ENCODE data around the gene RRP15. TPM values are rescaled to one million over a fixed set of nuclear protein-coding genes. Genes with fewer than 3 reads are reported as not detected.

RRP15 gene
- total RNA-seq, 4 donors from 2014 or later: 13.1 to 27.4 (median 18.8) TPM

DNA sequence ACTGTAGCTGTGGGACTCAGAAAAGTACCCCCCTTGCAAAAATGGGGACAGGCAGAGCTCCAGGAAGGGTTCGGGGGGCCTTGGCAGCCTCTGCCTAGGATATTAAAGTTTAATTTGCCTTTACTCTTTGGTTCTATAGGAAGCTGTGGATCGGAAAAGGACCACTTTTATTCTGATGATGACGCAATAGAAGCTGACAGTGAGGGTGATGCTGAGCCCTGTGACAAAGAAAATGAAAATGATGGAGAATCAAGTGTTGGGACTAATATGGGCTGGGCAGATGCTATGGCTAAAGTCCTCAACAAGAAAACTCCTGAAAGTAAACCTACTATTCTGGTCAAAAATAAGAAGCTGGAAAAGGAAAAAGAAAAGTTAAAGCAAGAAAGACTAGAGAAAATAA is 17.1 kb downstream of the RRP15 start:
- DNase-seq (no peak), ATAC-seq (no peak)
- in situ Hi-C loops (cut with MboI; ENCODE audit: low sequenced_read_pairs in 4 of 4) (no loop called here), intact Hi-C loops (cut with DNase I; ENCODE audit: low total_unique reads) (no loop called here)
- H3K9me3 ChIP-seq: no peaks in the 10 kb centered on the region
- TF ChIP-seq, protein P1, sequence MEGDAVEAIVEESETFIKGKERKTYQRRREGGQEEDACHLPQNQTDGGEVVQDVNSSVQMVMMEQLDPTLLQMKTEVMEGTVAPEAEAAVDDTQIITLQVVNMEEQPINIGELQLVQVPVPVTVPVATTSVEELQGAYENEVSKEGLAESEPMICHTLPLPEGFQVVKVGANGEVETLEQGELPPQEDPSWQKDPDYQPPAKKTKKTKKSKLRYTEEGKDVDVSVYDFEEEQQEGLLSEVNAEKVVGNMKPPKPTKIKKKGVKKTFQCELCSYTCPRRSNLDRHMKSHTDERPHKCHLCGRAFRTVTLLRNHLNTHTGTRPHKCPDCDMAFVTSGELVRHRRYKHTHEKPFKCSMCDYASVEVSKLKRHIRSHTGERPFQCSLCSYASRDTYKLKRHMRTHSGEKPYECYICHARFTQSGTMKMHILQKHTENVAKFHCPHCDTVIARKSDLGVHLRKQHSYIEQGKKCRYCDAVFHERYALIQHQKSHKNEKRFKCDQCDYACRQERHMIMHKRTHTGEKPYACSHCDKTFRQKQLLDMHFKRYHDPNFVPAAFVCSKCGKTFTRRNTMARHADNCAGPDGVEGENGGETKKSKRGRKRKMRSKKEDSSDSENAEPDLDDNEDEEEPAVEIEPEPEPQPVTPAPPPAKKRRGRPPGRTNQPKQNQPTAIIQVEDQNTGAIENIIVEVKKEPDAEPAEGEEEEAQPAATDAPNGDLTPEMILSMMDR (IDR thresholded peaks at IDR 0.05 in 4 of 5, conservative IDR thresholded peaks at IDR 0.05 in 1 of 5): no peak
- no peak for TF ChIP-seq POLR2A (IDR thresholded peaks at IDR 0.05)
- no peaks in the 10 kb centered on the region for H3K27me3 ChIP-seq
- H3K36me3 ChIP-seq: peaks cover 0 to 7% of the 10 kb centered on the region in 2 donors
- H3K27ac ChIP-seq: no peak overlapping the region
- H3K4me3 ChIP-seq: no peak overlapping the region
- H3K4me1 ChIP-seq: peaks cover 3 to 13% of the 10 kb centered on the region in 2 donors

DNA sequence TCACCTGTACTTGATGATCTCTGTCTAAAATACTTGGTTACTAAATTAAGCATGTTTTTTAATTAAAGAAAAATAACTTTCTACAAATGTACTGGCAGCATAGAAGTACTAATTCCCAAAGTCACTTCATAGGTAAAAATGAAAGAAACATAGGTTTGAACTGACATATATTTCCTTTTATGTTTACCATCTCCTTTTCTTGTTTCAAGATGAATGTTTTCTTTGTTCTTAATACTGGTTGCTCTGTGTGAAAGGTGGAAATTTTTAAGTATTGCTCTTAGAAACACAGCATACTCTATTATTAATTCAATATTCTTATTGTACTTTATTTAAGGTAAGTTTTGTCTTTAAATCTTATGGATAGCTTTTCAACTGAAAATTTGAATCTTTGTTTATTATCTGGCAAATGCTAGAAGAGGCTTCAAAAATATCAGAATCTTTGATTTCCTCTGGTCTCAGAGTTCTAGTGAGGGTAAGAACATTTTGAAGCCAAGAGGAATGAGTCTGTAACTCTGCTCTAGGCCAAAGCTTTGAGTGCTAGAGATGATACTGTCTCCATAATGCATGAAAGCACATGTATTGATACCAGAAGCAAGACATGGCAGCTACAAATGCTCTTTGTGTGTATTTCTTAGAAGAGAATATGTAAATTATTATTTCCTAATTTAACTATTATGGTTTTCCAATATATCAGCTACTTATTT is 18.2 kb downstream of the RRP15 start:
- intact Hi-C loops (cut with DNase I; ENCODE audit: low total_unique reads): no loop called here
- H3K27ac ChIP-seq: no peak overlapping the region
- H3K36me3 ChIP-seq: peaks cover 0 to 7% of the 10 kb centered on the region in 2 donors
- ATAC-seq (no peak), DNase-seq (no peak)
- in situ Hi-C loops (cut with MboI; ENCODE audit: low sequenced_read_pairs in 4 of 4): no loop called here
- TF ChIP-seq, protein P1 (IDR thresholded peaks at IDR 0.05 in 4 of 5, conservative IDR thresholded peaks at IDR 0.05 in 1 of 5): no peak
- H3K4me1 ChIP-seq: peaks cover 3 to 12% of the 10 kb centered on the region in 2 donors
- no peaks in the 10 kb centered on the region for H3K27me3 ChIP-seq
- no peak overlapping the region for H3K4me3 ChIP-seq
- no peaks in the 10 kb centered on the region for H3K9me3 ChIP-seq

DNA sequence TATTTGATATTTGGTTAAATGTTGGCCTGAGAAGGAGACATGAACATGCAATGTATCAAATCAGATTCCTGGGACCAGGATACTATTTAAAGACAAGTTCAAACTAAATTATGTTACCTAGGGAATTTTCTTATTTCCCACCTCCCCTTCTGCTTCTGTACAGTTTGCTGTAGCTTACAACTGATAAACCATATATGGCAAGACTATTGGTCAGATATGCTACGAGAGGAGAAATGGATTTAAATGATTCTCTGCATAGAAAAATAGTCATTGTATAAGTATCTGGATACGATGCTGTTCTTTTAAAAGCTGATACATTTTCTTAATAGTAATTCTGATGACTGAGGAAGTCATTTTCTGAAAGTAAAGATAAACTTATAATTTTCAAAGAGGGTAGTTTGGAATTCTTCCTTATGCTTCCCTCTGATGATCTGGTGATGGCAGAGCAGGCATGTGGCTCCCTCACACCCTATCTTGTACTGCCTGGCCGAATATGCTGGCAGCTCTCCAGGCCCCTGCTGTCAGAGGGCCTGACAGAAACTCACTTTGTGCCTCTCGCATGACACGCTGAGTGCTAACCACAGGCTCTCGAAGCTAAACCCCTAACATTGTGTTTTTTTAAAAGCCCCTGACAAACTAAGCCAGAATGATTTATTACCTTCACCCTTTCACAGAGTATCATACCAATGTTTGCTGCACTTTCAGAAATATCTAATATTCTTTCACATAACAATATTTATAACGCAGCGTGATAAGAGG is 19.4 kb downstream of the RRP15 start:
- in situ Hi-C loops (cut with MboI; ENCODE audit: low sequenced_read_pairs in 4 of 4): no loop called here
- Histone ChIP-seq H3K4me1 (peaks cover 0 to 7% of the 10 kb centered on the region in 2 donors), H3K9me3 (no peaks in the 10 kb centered on the region), H3K27me3 (no peaks in the 10 kb centered on the region), H3K27ac (no peak overlapping the region), H3K4me3 (no peak overlapping the region), H3K36me3 (peaks cover 0 to 10% of the 10 kb centered on the region in 2 donors)
- no peak for ATAC-seq
- TF ChIP-seq, protein P1 (IDR thresholded peaks at IDR 0.05 in 4 of 5, conservative IDR thresholded peaks at IDR 0.05 in 1 of 5): no peak
- no peak for TF ChIP-seq POLR2A (IDR thresholded peaks at IDR 0.05)
- peak in 1 of 2 donors; percentile 15 for DNase-seq
- intact Hi-C loops (cut with DNase I; ENCODE audit: low total_unique reads): no loop called here

DNA sequence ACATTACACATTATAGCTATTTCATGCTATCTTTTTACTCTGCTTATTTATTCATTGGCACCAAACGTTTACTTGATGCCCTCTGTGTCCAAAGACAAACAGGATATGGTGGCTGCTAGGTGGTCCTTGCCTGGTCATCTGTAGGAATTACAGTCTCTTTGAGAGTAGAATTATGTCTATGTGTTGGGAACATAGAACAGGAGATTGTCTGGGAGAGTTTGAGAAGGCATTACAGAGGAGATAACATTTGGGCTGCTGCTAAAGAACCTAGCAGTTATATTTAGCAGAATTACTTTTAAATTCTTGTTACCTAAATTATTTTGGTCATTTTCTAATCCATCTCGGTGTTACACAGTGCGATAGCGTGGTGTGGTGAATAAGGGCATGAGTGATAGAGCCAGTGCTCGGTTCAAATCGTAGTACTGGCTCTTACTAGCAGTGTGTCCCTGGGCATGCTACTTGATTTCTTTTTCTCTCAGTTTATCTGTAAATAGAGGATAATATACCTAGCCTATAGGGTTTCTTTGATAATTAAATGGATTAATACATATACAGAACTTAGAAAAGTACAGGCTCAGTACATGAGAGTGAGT is 20.5 kb downstream of the RRP15 start:
- intact Hi-C loops (cut with DNase I; ENCODE audit: low total_unique reads): no loop called here
- Histone ChIP-seq H3K9me3 (no peaks in the 10 kb centered on the region), H3K27ac (no peak overlapping the region), H3K27me3 (no peaks in the 10 kb centered on the region), H3K4me1 (peaks cover 0 to 7% of the 10 kb centered on the region in 2 donors), H3K36me3 (peaks cover 0 to 13% of the 10 kb centered on the region in 2 donors), H3K4me3 (no peak overlapping the region)
- ATAC-seq: no peak
- TF ChIP-seq POLR2A (IDR thresholded peaks at IDR 0.05): no peak
- TF ChIP-seq, protein P1 (IDR thresholded peaks at IDR 0.05 in 4 of 5, conservative IDR thresholded peaks at IDR 0.05 in 1 of 5): no peak
- DNase-seq: no peak
- in situ Hi-C loops (cut with MboI; ENCODE audit: low sequenced_read_pairs in 4 of 4): no loop called here

Measured in gastrocnemius medialis (tissue), 4 donors.